H1 (cell line): Measurements from ENCODE around the gene GSTM3. TPM values are rescaled to one million over a fixed set of nuclear protein-coding genes. Genes with fewer than 3 reads are reported as not detected.

Source experiments
- CTCF ChIA-PET: fragments of 300-600 bp; sonication (Branson Sonifier 250); formaldehyde crosslinking; loops from one replicate; lab custom pipeline; 2021; ENCODE audit not compliant: partially characterized antibody; lab: Charles Lee
- POLR2A ChIA-PET: fragments of 300-600 bp; sonication (Branson Sonifier 250); formaldehyde crosslinking; loops from one replicate; lab custom pipeline; 2021; ENCODE audit warnings: inconsistent platforms; ENCODE audit not compliant: partially characterized antibody; lab: Charles Lee
- DNase-seq, 2 experiments: peaks; one replicate each; pipeline versions ENCODE4 v3.0.0 to v3.0.0-alpha.2; 2010 to 2022; ENCODE audit warnings: low spot score in 2 of 2, low read depth in 1 of 2, mixed read lengths in 1 of 2
- FAIRE-seq: peaks from 2 replicates; lab custom pipeline; 2011; peaks lifted over from hg19 to GRCh38; lab: Jason Lieb, UNC
- H2AFZ ChIP-seq: 2 replicates; pipeline ENCODE4 v1.8.1; 2012; ENCODE audit warnings: low read length, inconsistent platforms
- H2AK5ac ChIP-seq: 2 replicates; pipeline ENCODE4 v1.6.1; 2013; ENCODE audit warnings: low read depth, low read length
- H2BK120ac ChIP-seq: replicated peaks from 2 replicates; pipeline ENCODE3; 2013; ENCODE audit warnings: low read depth, low read length, inconsistent platforms
- H2BK12ac ChIP-seq: 2 replicates; pipeline ENCODE4 v1.6.1; 2013; ENCODE audit warnings: low read depth, low read length
- H2BK15ac ChIP-seq: 2 replicates; pipeline ENCODE4 v1.6.1; 2013; ENCODE audit warnings: low read length
- H2BK20ac ChIP-seq: 2 replicates; pipeline ENCODE4 v1.6.1; 2013; ENCODE audit warnings: low read length
- H2BK5ac ChIP-seq: 2 replicates; pipeline ENCODE4 v1.6.1; 2013; ENCODE audit warnings: low read depth, low read length
- H3K14ac ChIP-seq: 2 replicates; pipeline ENCODE4 v1.6.1; 2013; ENCODE audit warnings: inconsistent platforms; ENCODE audit not compliant: insufficient read length
- H3K18ac ChIP-seq: 2 replicates; pipeline ENCODE4 v1.6.1; 2013; ENCODE audit warnings: low read length; ENCODE audit errors: extremely low read depth
- H3K23ac ChIP-seq: 2 replicates; pipeline ENCODE4 v1.6.1; 2013; ENCODE audit warnings: inconsistent platforms; ENCODE audit not compliant: insufficient read length
- H3K23me2 ChIP-seq: 2 replicates; pipeline ENCODE4 v1.6.1; 2013; ENCODE audit warnings: low read depth, low read length
- H3K27ac ChIP-seq: 2 replicates; pipeline ENCODE4 v1.6.1; 2011; ENCODE audit warnings: low read depth, low read length, inconsistent platforms
- H3K27me3 ChIP-seq, 4 experiments: replicated peaks in 1 of 4; 1 replicate in 1 of 4; 2 replicates in 3 of 4; pipeline versions ENCODE4 v1.6.1 to v1.8.1; 2011 to 2013; ENCODE audit warnings: low read length in 3 of 4, mild to moderate bottlenecking in 3 of 4, inconsistent platforms in 2 of 4, mixed read lengths in 2 of 4, moderate library complexity in 1 of 4; ENCODE audit not compliant: control insufficient read depth in 3 of 4, insufficient read depth in 3 of 4; ENCODE audit errors: extremely low read depth in 1 of 4
- H3K36me3 ChIP-seq, 4 experiments: 2 replicates each; pipeline versions ENCODE4 v1.6.1 to v1.8.1; 2011 to 2013; ENCODE audit warnings: mild to moderate bottlenecking in 4 of 4, low read length in 3 of 4, moderate library complexity in 2 of 4, control low read depth in 1 of 4, inconsistent platforms in 1 of 4; ENCODE audit not compliant: insufficient read depth in 4 of 4, control insufficient read depth in 2 of 4
- H3K4ac ChIP-seq: replicated peaks from 2 replicates; pipeline ENCODE3; 2013; ENCODE audit warnings: low read length, low read depth, mixed read lengths, inconsistent platforms; ENCODE audit not compliant: insufficient read length
- H3K4me1 ChIP-seq, 4 experiments: replicated peaks in 1 of 4; 1 replicate in 1 of 4; 2 replicates in 3 of 4; pipeline versions ENCODE4 v1.6.1 to v1.8.1; 2011 to 2013; ENCODE audit warnings: low read length in 3 of 4, inconsistent platforms in 2 of 4, mixed read lengths in 1 of 4; ENCODE audit not compliant: insufficient read depth in 4 of 4, control insufficient read depth in 3 of 4
- H3K4me2 ChIP-seq, 2 experiments: 2 replicates each; pipeline versions ENCODE4 v1.6.1 to v1.8.1; 2011 to 2013; ENCODE audit warnings: low read depth in 2 of 2, low read length in 2 of 2, control low read depth in 1 of 2, inconsistent platforms in 1 of 2, mild to moderate bottlenecking in 1 of 2; ENCODE audit not compliant: insufficient read depth in 1 of 2
- H3K4me3 ChIP-seq, 4 experiments: fragments of 200-600, 300-600 bp in 1 of 4; sonication (generic), shearing (Covaris generic), sonication (Bioruptor Twin) in 1 of 4; 2 replicates each; pipeline versions ENCODE4 v1.5.1 to v1.8.1; 2011 to 2016; ENCODE audit warnings: low read length in 4 of 4, low read depth in 3 of 4, control low read depth in 2 of 4, inconsistent platforms in 2 of 4, mild to moderate bottlenecking in 2 of 4, mixed read lengths in 1 of 4, moderate library complexity in 1 of 4; ENCODE audit not compliant: insufficient read depth in 2 of 4; ENCODE audit errors: extremely low read depth in 1 of 4
- H3K56ac ChIP-seq: replicated peaks from 2 replicates; pipeline ENCODE3; 2013; ENCODE audit warnings: low read depth, mild to moderate bottlenecking, mixed read lengths, low read length, inconsistent platforms; ENCODE audit not compliant: insufficient read length
- H3K79me1 ChIP-seq: 2 replicates; pipeline ENCODE4 v1.6.1; 2013; ENCODE audit warnings: low read depth, low read length, control low read depth
- H3K79me2 ChIP-seq, 2 experiments: 2 replicates each; pipeline versions ENCODE4 v1.6.1 to v1.8.1; 2012 to 2013; ENCODE audit warnings: low read length in 2 of 2, mild to moderate bottlenecking in 2 of 2, inconsistent platforms in 1 of 2; ENCODE audit not compliant: insufficient read depth in 2 of 2, control insufficient read depth in 1 of 2
- H3K9ac ChIP-seq, 4 experiments: replicated peaks in 1 of 4; 1 replicate in 1 of 4; 2 replicates in 3 of 4; pipeline versions ENCODE4 v1.6.1 to v1.8.1; 2011 to 2013; ENCODE audit warnings: low read depth in 3 of 4, low read length in 3 of 4, control low read depth in 2 of 4, mild to moderate bottlenecking in 2 of 4, moderate library complexity in 2 of 4, inconsistent platforms in 1 of 4; ENCODE audit errors: extremely low read depth in 1 of 4
- H3K9me3 ChIP-seq, 2 experiments: 2 replicates each; pipeline versions ENCODE4 v1.6.1 to v1.8.1; 2012 to 2013; ENCODE audit warnings: mild to moderate bottlenecking in 2 of 2, moderate library complexity in 2 of 2, control low read depth in 1 of 2, inconsistent platforms in 1 of 2, low read depth in 1 of 2, low read length in 1 of 2, mixed read lengths in 1 of 2; ENCODE audit not compliant: insufficient read depth in 2 of 2
- H4K20me1 ChIP-seq, 2 experiments: replicated peaks in 1 of 2; 2 replicates each; pipeline versions ENCODE3 to v1.8.1; 2011 to 2013; ENCODE audit warnings: inconsistent platforms in 2 of 2, low read length in 2 of 2, mild to moderate bottlenecking in 1 of 2; ENCODE audit not compliant: insufficient read depth in 2 of 2, control insufficient read depth in 1 of 2
- H4K5ac ChIP-seq: 2 replicates; pipeline ENCODE4 v1.6.1; 2013; ENCODE audit warnings: low read length, low read depth, mixed read lengths, inconsistent platforms; ENCODE audit not compliant: insufficient read length
- H4K8ac ChIP-seq: 2 replicates; pipeline ENCODE4 v1.8.0; 2013; ENCODE audit warnings: mild to moderate bottlenecking, moderate library complexity, low read length, inconsistent platforms; ENCODE audit not compliant: insufficient read depth; ENCODE audit errors: extremely low read depth
- H4K91ac ChIP-seq: replicated peaks from 2 replicates; pipeline ENCODE3; 2013; ENCODE audit warnings: low read length, mixed read lengths, inconsistent platforms; ENCODE audit not compliant: insufficient read length
- BRCA1 ChIP-seq: IDR thresholded peaks from 2 replicates; pipeline ENCODE4 v1.6.1; 2012; ENCODE audit warnings: low read depth, low read length, improper control_type of control experiment
- CBX8 ChIP-seq: fragments of 300-800, 300-1000 bp; sonication (generic); IDR thresholded peaks from 2 replicates; pipeline ENCODE4 v1.7.1; 2016; ENCODE audit warnings: low read depth, low read length, borderline replicate concordance
- EP300 ChIP-seq, 2 experiments: IDR thresholded peaks; 1 replicate in 1 of 2; 2 replicates in 1 of 2; pipeline ENCODE4 v1.6.1; 2011 to 2012; ENCODE audit warnings: low read depth in 2 of 2, low read length in 2 of 2, mild to moderate bottlenecking in 2 of 2, borderline replicate concordance in 1 of 2, inconsistent platforms in 1 of 2, moderate library complexity in 1 of 2
- GABPA ChIP-seq: IDR thresholded peaks from 2 replicates; pipeline ENCODE4 v1.6.1; 2011; ENCODE audit warnings: mild to moderate bottlenecking, low read length, moderate library complexity, borderline replicate concordance; ENCODE audit not compliant: insufficient read depth
- HDAC6 ChIP-seq: IDR thresholded peaks from one replicate; pipeline ENCODE4 v1.7.1; 2012; ENCODE audit warnings: low read depth, mild to moderate bottlenecking, inconsistent platforms, low read length, moderate library complexity
- POU5F1 ChIP-seq: IDR thresholded peaks from 2 replicates; pipeline ENCODE4 v1.6.1; 2011; ENCODE audit warnings: low read depth, mild to moderate bottlenecking, low read length, moderate library complexity
- SAP30 ChIP-seq: fragments of 300-600 bp; sonication (generic); IDR thresholded peaks from 2 replicates; pipeline ENCODE4 v1.7.1; 2012; ENCODE audit warnings: low read length, moderate library complexity, mild to moderate bottlenecking, inconsistent platforms; ENCODE audit not compliant: insufficient read depth, insufficient replicate concordance
- SIX5 ChIP-seq: IDR thresholded peaks from 2 replicates; pipeline ENCODE4 v1.6.1; 2011; ENCODE audit warnings: mild to moderate bottlenecking, low read depth, low read length
- SRF ChIP-seq: IDR thresholded peaks from 2 replicates; pipeline ENCODE4 v1.6.1; 2011; ENCODE audit warnings: mild to moderate bottlenecking, low read depth, low read length, moderate library complexity
- TAF1 ChIP-seq: IDR thresholded peaks from 2 replicates; pipeline ENCODE4 v1.6.1; 2011; ENCODE audit warnings: mild to moderate bottlenecking, low read depth, low read length
- TBP ChIP-seq: IDR thresholded peaks from 2 replicates; pipeline ENCODE4 v1.6.1; 2011; ENCODE audit warnings: low read depth, low read length, improper control_type of control experiment
- YY1 ChIP-seq: IDR thresholded peaks from 2 replicates; pipeline ENCODE4 v1.6.1; 2011; ENCODE audit warnings: low read depth, mild to moderate bottlenecking, low read length
- whole genome bisulfite sequencing, 2 experiments: shearing (Covaris generic) in 1 of 2; methylation state at CpG; one replicate each; pipeline versions ENCODE4 v1.1.6 to v1.1.7; 2013 to 2015; ENCODE audit warnings: low lambda C conversion rate in 2 of 2, mixed read lengths in 2 of 2, inconsistent platforms in 1 of 2, low coverage in 1 of 2, missing lambda C conversion rate in 1 of 2; ENCODE audit not compliant: insufficient replicate concordance in 2 of 2, insufficient coverage in 1 of 2, insufficient read length in 1 of 2; ENCODE audit errors: extremely low coverage in 1 of 2, missing lambda C conversion rate in 1 of 2; 5-methylcytosine and 5-hydroxymethylcytosine counted together
- polyA plus RNA-seq, 7 experiments: library from polyadenylated mRNA; depleted of rRNA in 3 of 7; stranded (reverse) in 5 of 7; unstranded in 2 of 7; fragments of >200 nt in 5 of 7; fragments of 200-250 nt in 2 of 7; gene quantifications; 1 replicate in 5 of 7; 2 replicates in 1 of 7; 4 replicates in 1 of 7; pipeline versions ENCODE4 v1.2.1 to v1.2.3, GENCODE V29; 2011 to 2013; ENCODE audit warnings: missing spikeins in 2 of 7, mixed read lengths in 2 of 7
- total RNA-seq: library from RNA; stranded (reverse); fragmentation: NEBNext Ultra II Directional; extraction: Animal tissue kit (Norgen Biotek cat#: 25700); gene quantifications from 2 replicates; pipeline ENCODE4 v1.2.1, GENCODE V29; 2021
- TF ChIP-seq, protein P1 (sequence below): IDR thresholded peaks from 2 replicates; pipeline ENCODE4 v1.6.1; 2011; ENCODE audit warnings: low read depth, mild to moderate bottlenecking, low read length; ENCODE audit not compliant: insufficient read depth

GSTM3 gene
- total and polyA plus RNA-seq, 2 of the 8 experiments (the other 6 are each of a cell fraction or from before 2014, with no cell fraction given) = 2.2 to 5.1 TPM

DNA sequence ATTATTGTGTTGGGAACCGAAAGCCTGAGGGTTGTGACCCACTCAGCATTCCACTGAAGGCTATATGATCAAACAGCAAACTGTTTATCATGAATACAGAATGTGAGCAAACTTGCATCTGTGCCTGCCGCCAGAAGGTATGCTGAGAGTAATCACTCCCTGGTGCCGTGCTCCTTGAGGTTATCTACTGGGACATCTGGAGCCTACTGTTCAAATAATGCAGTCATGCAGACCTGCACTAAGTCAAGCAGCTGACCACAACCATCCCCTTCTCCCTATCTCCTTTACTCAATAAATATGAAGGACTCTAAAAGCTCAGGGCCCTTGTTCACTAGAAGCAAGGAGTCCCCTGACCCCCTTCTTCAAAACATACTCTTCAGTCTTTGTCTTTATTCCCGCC, 15.3 kb downstream of the GSTM3 start:
- H2BK12ac ChIP-seq = no peak overlapping the region
- DNase-seq (no peak), FAIRE-seq (no peak)
- no peak overlapping the region for H3K23ac ChIP-seq
- H3K27me3 ChIP-seq = peaks cover 0 to 2% (median 0%) of the 10 kb centered on the region in 4 experiments; a peak in 1 of 7 replicates
- no peak overlapping the region for H3K18ac ChIP-seq
- H3K4ac ChIP-seq = no peak overlapping the region
- no peak overlapping the region for H4K8ac ChIP-seq
- no peaks in the 10 kb centered on the region for H3K36me3 ChIP-seq
- no peak overlapping the region for H2BK15ac ChIP-seq
- H3K79me2 ChIP-seq = no peaks in the 10 kb centered on the region
- no peak overlapping the region for H3K9ac ChIP-seq
- H3K9me3 ChIP-seq = peaks cover 7% of the 10 kb centered on the region in 2 experiments
- H3K4me1 ChIP-seq = no peaks in the 10 kb centered on the region
- no peak overlapping the region for H4K5ac ChIP-seq
- no peak overlapping the region for H2BK5ac ChIP-seq
- H2BK120ac ChIP-seq = no peak overlapping the region
- no peaks in the 10 kb centered on the region for H4K20me1 ChIP-seq
- no peak overlapping the region for H4K91ac ChIP-seq
- no peaks in the 10 kb centered on the region for H3K79me1 ChIP-seq
- CTCF ChIA-PET = interaction anchor here (1.2 to 1.6 kb wide), 2 partner anchors 86 to 180 kb away, joined by 3 read pairs; no protein-coding TSS in a partner anchor
- no peak overlapping the region for H2BK20ac ChIP-seq
- no peak overlapping the region for H2AK5ac ChIP-seq
- no peak overlapping the region for H3K4me2 ChIP-seq
- 88% methylated on average over 4 of the region's 4 CpGs; no CpG with 5 or more reads in 1 of the 2 experiments for WGBS, 2 experiments
- H3K27ac ChIP-seq = no peak overlapping the region
- H2AFZ ChIP-seq = no peak overlapping the region
- no peak overlapping the region for H3K56ac ChIP-seq
- no peak overlapping the region for H3K4me3 ChIP-seq
- POLR2A ChIA-PET = no interaction called here
- H3K14ac ChIP-seq = no peak overlapping the region
- H3K23me2 ChIP-seq = no peaks in the 10 kb centered on the region
- no peak for TF ChIP-seq SIX5
- no peak for TF ChIP-seq YY1
- no peak for TF ChIP-seq BRCA1
- no peak for TF ChIP-seq SAP30
- TF ChIP-seq TBP = no peak
- no peak for TF ChIP-seq EP300 (IDR thresholded peaks at IDR 0.05; ENCODE audit: borderline replicate concordance in 1 of 2, low read depth in 2 of 2, low read length in 2 of 2)
- TF ChIP-seq, protein P1, sequence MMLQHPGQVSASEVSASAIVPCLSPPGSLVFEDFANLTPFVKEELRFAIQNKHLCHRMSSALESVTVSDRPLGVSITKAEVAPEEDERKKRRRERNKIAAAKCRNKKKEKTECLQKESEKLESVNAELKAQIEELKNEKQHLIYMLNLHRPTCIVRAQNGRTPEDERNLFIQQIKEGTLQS = no peak
- no peak for TF ChIP-seq TAF1
- no peak for TF ChIP-seq POU5F1
- TF ChIP-seq HDAC6 = no peak
- no peak for TF ChIP-seq GABPA
- no peak for TF ChIP-seq CBX8
- TF ChIP-seq SRF = no peak
